Thoracic aorta (tissue), 2 donors: ENCODE measurements around the gene ZNF497. TPM values are rescaled to one million over a fixed set of nuclear protein-coding genes. Genes with fewer than 3 reads are reported as not detected.

Source experiments
- ATAC-seq: fragments of 150-250 bp; one replicate; pipeline ENCODE4 v1.8.0; 2017; ENCODE audit warnings: low read depth; ENCODE audit not compliant: insufficient number of reproducible peaks, low FRiP score
- DNase-seq: peaks from one replicate; pipeline ENCODE4 v3.0.0-alpha.2; 2020; ENCODE audit warnings: low spot score
- H3K27ac ChIP-seq, 2 donors: fragments of 200-600 bp; sonication (generic); 1 replicate in 1 of 2; 2 replicates in 1 of 2; pipeline ENCODE4 v1.5.1; 2016; ENCODE audit warnings: mild to moderate bottlenecking in 2 of 2, moderate library complexity in 2 of 2
- H3K27me3 ChIP-seq: fragments of 200-600 bp; sonication (generic); replicated peaks from 2 replicates; pipeline ENCODE4 v1.6.0; 2016; ENCODE audit warnings: mild to moderate bottlenecking; ENCODE audit not compliant: insufficient read depth
- H3K36me3 ChIP-seq: fragments of 200-600 bp; sonication (generic); one replicate; pipeline ENCODE4 v1.5.1; 2016
- H3K4me1 ChIP-seq, 2 donors: fragments of 200-600 bp; sonication (generic); 1 replicate in 1 of 2; 2 replicates in 1 of 2; pipeline versions ENCODE4 v1.5.1 to v1.6.0; 2016; ENCODE audit warnings: low read depth in 2 of 2, mild to moderate bottlenecking in 1 of 2; ENCODE audit not compliant: control insufficient read depth in 1 of 2
- H3K4me3 ChIP-seq: fragments of 200-600 bp; sonication (generic); 2 replicates; pipeline ENCODE4 v1.5.1; 2016; ENCODE audit warnings: mild to moderate bottlenecking
- H3K9me3 ChIP-seq: fragments of 200-600 bp; sonication (generic); 2 replicates; pipeline ENCODE4 v1.5.1; 2016
- CTCF ChIP-seq: fragments of 200-600 bp; sonication (generic); IDR thresholded peaks from one replicate; pipeline ENCODE4 v1.5.1; 2019; ENCODE audit warnings: antibody characterized with exemption
- total RNA-seq, 2 donors: library from RNA; depleted of rRNA; stranded (reverse); fragments of >200 nt; gene quantifications; one replicate each; pipeline versions ENCODE4 v1.1.0 to v1.2.3, GENCODE V29; 2016

ZNF497 gene
- total RNA-seq, 2 donors from 2014 or later, result 2.3 TPM; not detected in 1

DNA sequence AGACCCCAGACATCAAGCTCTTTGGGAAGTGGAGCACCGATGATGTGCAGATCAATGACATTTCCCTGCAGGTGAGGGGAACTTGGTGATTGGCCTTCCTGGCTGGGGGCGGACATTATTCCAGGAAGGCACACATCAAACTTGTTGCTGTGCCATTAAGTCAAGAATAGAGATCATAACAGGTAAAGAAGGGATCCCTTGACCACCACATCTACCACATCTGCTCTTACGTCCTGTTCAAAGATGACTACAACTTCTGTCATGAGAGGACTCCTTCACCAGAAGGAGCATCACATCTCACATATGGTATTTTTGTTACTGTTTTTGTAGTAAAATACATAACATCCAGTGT lies 25.6 kb upstream of the ZNF497 start:
- Histone ChIP-seq H3K36me3 (peaks cover 27% of the 10 kb centered on the region), H3K4me1 (peaks cover 13 to 31% of the 10 kb centered on the region in 2 donors)
- ATAC-seq, result no peak

DNA sequence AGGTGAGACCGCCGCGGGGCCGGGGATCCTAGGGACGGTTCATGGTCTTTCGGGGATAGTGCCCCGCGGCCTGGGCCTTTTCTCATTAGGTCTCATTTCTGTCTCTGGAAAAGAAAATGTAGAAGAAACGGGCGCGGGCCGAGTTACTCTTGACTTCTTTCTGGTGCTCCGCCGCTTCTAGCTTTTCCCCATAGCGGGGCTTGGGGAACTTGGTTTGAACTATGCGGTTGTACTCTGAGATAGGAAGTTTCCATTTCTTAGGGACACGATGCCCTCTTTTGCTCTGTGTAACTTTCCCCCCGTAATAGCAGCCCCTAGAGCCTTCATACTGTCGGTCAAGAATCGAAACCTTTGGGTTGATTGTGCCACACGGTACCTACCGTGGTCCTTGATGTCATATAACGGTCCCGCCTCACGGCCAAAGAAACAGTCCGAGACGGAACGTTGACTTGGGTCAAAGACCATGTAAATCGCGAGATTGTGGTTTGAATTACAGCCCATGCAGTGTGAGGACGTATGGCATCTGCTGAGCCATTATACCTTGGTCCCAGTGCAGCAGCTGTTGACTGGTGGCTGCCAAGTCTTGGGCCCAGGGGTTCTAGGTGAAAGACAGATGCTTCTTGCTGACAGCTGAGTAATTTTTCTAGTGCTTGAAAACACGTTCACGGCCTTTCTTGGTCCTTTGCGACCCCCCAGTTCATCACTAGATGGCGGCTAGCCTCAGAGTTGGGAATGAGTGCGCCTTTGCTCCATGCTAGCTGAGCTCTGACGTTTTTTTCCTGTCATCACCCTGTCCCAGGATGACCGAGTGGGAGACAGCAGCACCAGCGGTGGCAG lies 25.0 kb upstream of the ZNF497 start:
- DNase-seq, result no peak
- Histone ChIP-seq H3K4me1 (peaks cover 13 to 31% of the 10 kb centered on the region in 2 donors), H3K27ac (peak overlapping the region; percentile 94 to 99), H3K36me3 (peaks cover 21% of the 10 kb centered on the region), H3K27me3 (no peaks in the 10 kb centered on the region), H3K9me3 (no peaks in the 10 kb centered on the region), H3K4me3 (peak overlapping the region; percentile 78)
- no peak for ATAC-seq
- TF ChIP-seq CTCF, result no peak

More for the DNA sequence above, 25.6 kb upstream of the ZNF497 start:
- H3K27me3 ChIP-seq, result no peaks in the 10 kb centered on the region
- H3K4me3 ChIP-seq, result peak overlapping the region; percentile 78
- no peak for TF ChIP-seq CTCF
- no peak for DNase-seq
- H3K9me3 ChIP-seq, result no peaks in the 10 kb centered on the region
- H3K27ac ChIP-seq, result no peak overlapping the region

DNA sequence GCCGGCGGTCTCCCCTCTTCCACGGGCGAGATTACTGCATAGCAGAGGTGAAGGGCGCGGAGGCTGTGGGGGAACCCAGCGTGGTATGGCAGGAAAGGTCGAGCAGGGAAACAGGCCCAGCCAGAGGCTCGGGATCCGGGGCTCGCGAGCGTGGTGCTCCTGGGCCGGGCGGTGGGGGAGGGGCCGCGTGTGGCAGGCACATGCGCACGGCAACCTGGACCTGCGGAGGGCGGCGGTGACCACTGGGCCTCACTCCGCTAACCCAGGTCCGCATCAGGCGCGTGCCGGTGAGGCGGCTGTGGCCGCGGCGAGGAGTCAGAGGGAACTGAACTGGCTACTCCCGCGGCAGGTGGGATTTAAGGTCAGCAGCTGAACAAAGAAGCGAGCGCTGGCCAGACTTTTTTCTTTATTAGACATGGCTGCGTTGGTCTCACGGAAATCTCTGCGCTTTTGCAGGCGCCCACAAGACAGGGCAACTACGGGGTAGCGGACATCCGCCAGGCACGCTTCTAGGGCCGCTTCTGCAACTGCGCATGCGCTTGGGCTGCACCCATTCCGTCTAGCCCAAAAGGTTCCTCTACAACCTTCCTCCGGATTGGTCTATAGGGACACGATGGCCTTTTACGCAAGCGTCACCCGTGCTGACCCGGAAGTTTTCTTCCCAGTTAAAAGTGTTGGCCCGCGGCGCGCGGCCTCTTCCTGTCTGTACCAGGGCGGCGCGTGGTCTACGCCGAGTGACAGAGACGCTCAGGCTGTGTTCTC lies 24.2 kb upstream of the ZNF497 start, which contains the start of gene RPS5:
Gene RPS5, plus strand, starts transcription at position 694 of the 762 bp plus-strand sequence. CDS start 869 bp downstream, outside the sequence.
- H3K27me3 ChIP-seq, result no peaks in the 10 kb centered on the region
- no peaks in the 10 kb centered on the region for H3K9me3 ChIP-seq
- H3K27ac ChIP-seq, result peak within 1 kb of the TSS; percentile 94 to 99
- H3K4me3 ChIP-seq, result peak within 1 kb of the TSS; percentile 78
- peak; percentile 85 for DNase-seq
- no peak for TF ChIP-seq CTCF
- ATAC-seq, result peak; percentile 96
- peaks cover 15 to 35% of the 10 kb centered on the region in 2 donors for H3K4me1 ChIP-seq
- H3K36me3 ChIP-seq, result peaks cover 13% of the 10 kb centered on the region

- no peak for DNase-seq
These were observed 23.5 kb upstream of the ZNF497 start for GRCh38 chr19:58385891-58386575.

More at GRCh38 chr19:58385891-58386575, 23.5 kb upstream of the ZNF497 start:
- ATAC-seq, result no peak
- no peak for TF ChIP-seq CTCF
- Histone ChIP-seq H3K36me3 (peaks cover 7% of the 10 kb centered on the region), H3K27ac (peak overlapping the region; percentile 94 to 99), H3K9me3 (no peaks in the 10 kb centered on the region), H3K4me3 (peak overlapping the region; percentile 78), H3K27me3 (no peaks in the 10 kb centered on the region), H3K4me1 (peaks cover 18 to 36% of the 10 kb centered on the region in 2 donors)
